Mesendoderm (in vitro differentiated cells): ENCODE results near the gene GPR39. TPM values are rescaled to one million over a fixed set of nuclear protein-coding genes. Genes with fewer than 3 reads are reported as not detected.

ENCODE experiments used
- DNase-seq: peaks from one replicate; pipeline ENCODE4 v3.0.0; 2013
- H2AK5ac ChIP-seq: 2 replicates; pipeline ENCODE4 v1.6.1; 2013; ENCODE audit warnings: low read length, inconsistent platforms
- H2BK120ac ChIP-seq: 2 replicates; pipeline ENCODE4 v1.6.1; 2013; ENCODE audit warnings: low read depth, mild to moderate bottlenecking, low read length, moderate library complexity, mixed read lengths
- H2BK15ac ChIP-seq: replicated peaks from 2 replicates; pipeline ENCODE4 v1.6.1; 2013; ENCODE audit warnings: low read depth, mild to moderate bottlenecking, moderate library complexity
- H2BK5ac ChIP-seq: 2 replicates; pipeline ENCODE4 v1.6.1; 2013; ENCODE audit warnings: low read length, inconsistent platforms
- H3K18ac ChIP-seq: 2 replicates; pipeline ENCODE4 v1.6.1; 2013; ENCODE audit warnings: mild to moderate bottlenecking, low read length, mixed read lengths
- H3K23ac ChIP-seq: one replicate; pipeline ENCODE4 v1.6.1; 2013; ENCODE audit warnings: low read length
- H3K27ac ChIP-seq: 2 replicates; pipeline ENCODE4 v1.5.1; 2013; ENCODE audit warnings: low read depth, mild to moderate bottlenecking, inconsistent platforms, low read length, moderate library complexity
- H3K27me3 ChIP-seq: 2 replicates; pipeline ENCODE4 v1.6.1; 2013; ENCODE audit warnings: low read length, control low read depth, mild to moderate bottlenecking, inconsistent platforms; ENCODE audit not compliant: insufficient read depth, poor library complexity
- H3K36me3 ChIP-seq: 2 replicates; pipeline ENCODE4 v1.6.1; 2013; ENCODE audit warnings: low read length, inconsistent platforms; ENCODE audit not compliant: control insufficient read depth, insufficient read depth
- H3K4ac ChIP-seq: one replicate; pipeline ENCODE4 v1.6.1; 2013; ENCODE audit warnings: low read depth, mild to moderate bottlenecking, low read length, moderate library complexity
- H3K4me1 ChIP-seq: 2 replicates; pipeline ENCODE4 v1.6.1; 2013; ENCODE audit warnings: low read depth, low read length, inconsistent platforms; ENCODE audit not compliant: control insufficient read depth
- H3K4me2 ChIP-seq: 2 replicates; pipeline ENCODE4 v1.6.1; 2013; ENCODE audit warnings: low read length
- H3K4me3 ChIP-seq: 2 replicates; pipeline ENCODE4 v1.5.1; 2013; ENCODE audit warnings: mild to moderate bottlenecking, low read length
- H3K56ac ChIP-seq: one replicate; pipeline ENCODE4 v1.6.1; 2013; ENCODE audit warnings: low read length
- H3K79me1 ChIP-seq: 2 replicates; pipeline ENCODE4 v1.6.1; 2013; ENCODE audit warnings: low read length, inconsistent platforms
- H3K79me2 ChIP-seq: 2 replicates; pipeline ENCODE4 v1.6.1; 2013; ENCODE audit warnings: mild to moderate bottlenecking, low read length; ENCODE audit not compliant: control insufficient read depth, insufficient read depth
- H3K9ac ChIP-seq: 2 replicates; pipeline ENCODE4 v1.6.1; 2013; ENCODE audit warnings: low read length, inconsistent platforms
- H4K5ac ChIP-seq: one replicate; pipeline ENCODE4 v1.6.1; 2013; ENCODE audit warnings: low read length
- H4K8ac ChIP-seq: one replicate; pipeline ENCODE4 v1.6.1; 2013; ENCODE audit warnings: low read depth, mild to moderate bottlenecking, control low read depth, low read length, moderate library complexity
- WGBS: extraction: QIAGEN DNeasy Blood & Tissue Kit; methylation state at CpG from one replicate; pipeline ENCODE4 v1.1.7; 2013; ENCODE audit warnings: low lambda C conversion rate, missing lambda C conversion rate; ENCODE audit not compliant: insufficient coverage; ENCODE audit errors: extremely low coverage; 5-methylcytosine and 5-hydroxymethylcytosine counted together
- small RNA-seq: library from polyadenylated mRNA; stranded (forward); fragments of <200 nt; extraction: miRNeasy Mini kit (QIAGEN cat#:217004); gene quantifications from one replicate; pipeline ENCODE3, GENCODE V24; 2013; ENCODE audit not compliant: insufficient read depth

The GPR39 gene

DNA sequence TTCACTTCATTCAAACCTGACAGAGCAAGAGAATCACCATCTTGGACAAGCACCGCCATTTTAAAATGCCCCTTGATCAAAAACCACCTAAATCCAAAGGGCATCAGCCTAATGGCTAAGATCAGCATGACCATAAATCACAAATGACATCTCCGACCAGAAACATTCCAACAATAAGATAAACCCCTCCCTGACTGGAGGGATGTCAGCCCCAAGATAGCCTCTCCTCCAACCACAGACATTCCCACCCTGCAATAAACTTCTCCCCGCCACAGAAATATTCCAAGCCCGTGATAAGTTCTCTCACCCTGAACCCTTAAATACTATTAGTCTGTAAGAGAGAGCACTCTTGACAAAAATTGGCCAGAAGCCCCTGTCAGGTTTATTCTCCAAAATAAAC, 275.0 kb downstream of the GPR39 start:
- no peak overlapping the region for H3K4me2 ChIP-seq
- H3K4me3 ChIP-seq, result no peak overlapping the region
- H3K18ac ChIP-seq, result no peak overlapping the region
- no peaks in the 10 kb centered on the region for H3K36me3 ChIP-seq
- H3K9ac ChIP-seq, result no peak overlapping the region
- no peaks in the 10 kb centered on the region for H3K4me1 ChIP-seq
- no peak overlapping the region for H2AK5ac ChIP-seq
- H2BK15ac ChIP-seq, result no peak overlapping the region
- WGBS, result no CpG with 5 or more reads among the region's 4 CpGs
- no peaks in the 10 kb centered on the region for H3K79me2 ChIP-seq
- H4K5ac ChIP-seq, result no peak overlapping the region
- H3K27ac ChIP-seq, result no peak overlapping the region
- H3K23ac ChIP-seq, result no peak overlapping the region
- H4K8ac ChIP-seq, result no peak overlapping the region
- no peaks in the 10 kb centered on the region for H3K79me1 ChIP-seq
- H2BK5ac ChIP-seq, result no peak overlapping the region
- no peak for DNase-seq
- H2BK120ac ChIP-seq, result no peak overlapping the region
- H3K4ac ChIP-seq, result no peak overlapping the region
- H3K27me3 ChIP-seq, result no peaks in the 10 kb centered on the region
- no peak overlapping the region for H3K56ac ChIP-seq

DNA sequence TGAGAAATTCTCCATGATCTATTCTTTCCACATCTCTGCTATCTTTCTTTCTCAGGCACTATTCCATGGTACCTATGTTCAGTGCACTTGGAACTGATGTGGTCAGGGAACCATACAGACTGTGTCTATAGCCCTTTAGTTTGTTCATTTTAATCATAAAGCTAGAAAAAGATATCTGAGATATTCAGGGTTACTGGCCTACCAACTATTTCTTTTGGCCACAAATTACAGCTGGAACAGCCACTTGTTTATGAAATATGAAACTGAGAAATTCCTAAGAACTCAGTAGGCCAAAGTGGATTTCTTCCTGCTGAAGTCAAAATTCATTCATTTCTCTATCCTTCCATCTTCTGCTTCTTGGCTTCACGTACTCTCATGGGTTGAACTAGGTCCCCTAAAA, 276.2 kb downstream of the GPR39 start:
- Histone ChIP-seq H2AK5ac (no peak overlapping the region), H3K79me1 (no peaks in the 10 kb centered on the region), H2BK120ac (no peak overlapping the region), H3K18ac (no peak overlapping the region), H3K56ac (no peak overlapping the region), H4K5ac (no peak overlapping the region), H3K36me3 (no peaks in the 10 kb centered on the region), H3K9ac (no peak overlapping the region), H3K4ac (no peak overlapping the region), H3K27ac (no peak overlapping the region), H3K4me1 (no peaks in the 10 kb centered on the region), H2BK5ac (no peak overlapping the region), H3K4me2 (no peak overlapping the region), H4K8ac (no peak overlapping the region), H3K4me3 (no peak overlapping the region), H3K23ac (no peak overlapping the region), H2BK15ac (no peak overlapping the region), H3K27me3 (no peaks in the 10 kb centered on the region), H3K79me2 (no peaks in the 10 kb centered on the region)
- no peak for DNase-seq
- no CpG with 5 or more reads among the region's 1 CpG for WGBS

Small RNA genes lying within 50 kb of the gene (small RNA-seq; reads per million reads assigned to genes)
- not detected for gene RNU6-175P
